ENCODE measurements around the gene SGMS1.
"Not testable (repeated sequence)": the region's sequence is repeated elsewhere in the genome, so short reads cannot be mapped to it uniquely, and the experiment has no call there.

SGMS1 gene

DNA sequence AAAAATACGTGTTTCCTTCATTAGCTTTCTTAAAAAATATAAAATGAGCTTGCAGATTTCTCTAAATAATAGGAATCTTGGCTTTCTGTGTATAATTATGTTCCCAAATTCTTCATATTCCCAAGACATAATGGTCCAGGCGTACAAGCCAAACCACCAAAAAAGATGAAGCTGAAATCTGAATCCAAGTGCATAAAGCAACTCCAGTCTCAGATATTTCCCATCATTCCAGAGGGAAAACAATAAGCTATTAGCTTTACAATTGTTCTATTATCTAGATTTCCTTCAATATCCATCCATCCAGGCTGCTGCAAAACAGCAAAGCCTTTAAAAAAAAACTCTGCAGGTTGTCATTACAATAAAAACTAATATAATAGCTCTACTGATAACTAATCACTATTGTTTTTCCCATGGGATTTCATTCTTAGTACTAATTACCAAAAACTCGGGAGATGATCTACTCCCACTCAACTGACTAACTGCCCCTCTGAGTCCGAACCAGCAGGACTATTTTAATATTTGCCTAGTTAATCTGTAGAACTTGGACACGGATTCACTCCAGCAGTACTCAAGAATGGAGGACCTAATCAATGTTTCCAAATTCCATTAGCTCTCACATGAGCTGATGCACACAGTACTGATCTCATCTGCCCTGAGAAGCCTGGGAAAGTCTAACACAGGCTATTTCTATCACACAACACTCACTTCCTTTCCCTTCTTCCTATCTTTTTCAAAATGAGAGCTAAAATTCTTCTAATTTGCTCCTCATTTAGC, 263.5 kb downstream of the SGMS1 start:
- TF ChIP-seq Cebpa-rat (IDR thresholded peaks at IDR 0.05), result no peak
- peaks cover 0 to 14% (median under 1%) of the 10 kb centered on the region in 11 experiments; a peak in 6 of 22 replicates for H3K36me3 ChIP-seq
- peak overlapping the region in 2 of 11 experiments; percentile 4 to 14; a peak in 2 of 22 replicates for H3K4me2 ChIP-seq
- peaks cover 0 to 83% (median 0%) of the 10 kb centered on the region in 11 experiments; a peak in 5 of 22 replicates for H4K20me1 ChIP-seq
- H3K9ac ChIP-seq, result no peak overlapping the region
- peaks cover 25 to 36% (median 26%) of the 10 kb centered on the region in 10 experiments for H3K4me1 ChIP-seq
- no peak overlapping the region for H3K27ac ChIP-seq
- H3K4me3 ChIP-seq, result no peak overlapping the region
- H3K9me3 ChIP-seq (replicated peaks in 1 of 11), result peaks cover 7 to 34% (median 20%) of the 10 kb centered on the region in 11 experiments
- H3K27me3 ChIP-seq, result no peaks in the 10 kb centered on the region

DNA sequence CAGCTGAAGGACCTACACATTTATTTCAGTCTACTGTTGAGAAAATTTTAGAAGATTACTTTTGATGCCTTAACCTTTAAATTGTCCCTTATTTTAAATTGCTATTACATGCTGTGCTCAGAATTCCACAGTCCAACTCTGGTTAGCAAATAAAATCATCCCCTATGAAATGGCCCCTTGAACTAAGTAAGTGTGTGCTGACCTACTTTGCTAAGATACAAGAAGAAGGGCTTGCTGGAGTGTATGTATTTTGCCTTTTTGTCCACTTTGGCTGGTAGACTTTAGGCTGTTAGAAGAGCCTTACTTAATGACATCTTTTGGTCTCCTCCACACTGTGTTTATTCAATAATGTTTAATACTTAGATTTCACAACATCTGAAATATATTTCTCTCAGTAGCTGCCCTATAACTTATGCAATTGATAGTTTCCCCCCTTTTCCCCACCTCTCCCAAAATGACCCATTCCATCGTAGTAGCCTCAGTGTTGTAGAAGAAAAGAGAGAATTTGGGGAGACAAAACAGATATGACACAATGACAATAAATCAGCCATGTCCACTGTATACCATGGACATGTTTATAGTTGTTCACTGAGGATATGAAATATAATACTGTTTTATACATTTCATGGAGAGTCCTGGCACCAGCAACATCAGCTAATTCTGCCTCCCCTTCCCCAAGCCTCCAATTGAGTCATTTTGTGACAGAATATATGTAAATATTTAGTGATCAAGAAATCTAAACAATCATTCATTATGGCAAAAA, 264.6 kb downstream of the SGMS1 start:
- H3K4me1 ChIP-seq, result peaks cover 25 to 36% (median 26%) of the 10 kb centered on the region in 10 experiments
- TF ChIP-seq Cebpa-rat (IDR thresholded peaks at IDR 0.05), result no peak
- no peak overlapping the region for H3K9ac ChIP-seq
- no peak overlapping the region for H3K4me2 ChIP-seq
- H4K20me1 ChIP-seq, result peaks cover 0 to 71% (median 0%) of the 10 kb centered on the region in 11 experiments; a peak in 5 of 22 replicates
- no peaks in the 10 kb centered on the region for H3K27me3 ChIP-seq
- H3K9me3 ChIP-seq (replicated peaks in 1 of 11), result peaks cover 9 to 38% (median 24%) of the 10 kb centered on the region in 11 experiments
- H3K4me3 ChIP-seq, result no peak overlapping the region
- H3K36me3 ChIP-seq, result peaks cover 0 to 14% (median 0%) of the 10 kb centered on the region in 11 experiments; a peak in 5 of 22 replicates
- no peak overlapping the region for H3K27ac ChIP-seq

DNA sequence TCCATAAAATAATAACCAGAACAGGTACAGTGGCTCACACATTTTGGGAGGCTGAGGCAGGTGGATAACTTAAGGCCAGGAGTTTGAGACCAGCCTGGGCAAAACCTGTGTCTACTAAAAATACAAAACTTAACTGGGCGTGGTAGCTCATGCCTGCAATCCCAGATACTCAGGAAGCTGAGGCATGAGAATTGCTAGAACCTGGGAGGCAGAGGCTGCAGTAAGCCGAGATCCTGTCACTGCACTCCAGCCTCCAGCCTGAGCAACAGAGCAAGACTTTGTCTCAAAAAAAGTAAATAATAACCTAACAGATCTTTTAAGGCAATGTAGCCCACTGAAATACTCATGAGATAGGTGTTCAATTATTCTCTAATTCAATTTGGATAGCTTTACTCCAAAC, 265.3 kb downstream of the SGMS1 start:
- Histone ChIP-seq H3K4me1 (peaks cover 22 to 33% (median 24%) of the 10 kb centered on the region in 10 experiments), H3K36me3 (peaks cover 0 to 14% (median 0%) of the 10 kb centered on the region in 11 experiments; a peak in 5 of 22 replicates), H3K4me3 (no peak overlapping the region), H3K27me3 (no peaks in the 10 kb centered on the region), H4K20me1 (peaks cover 0 to 64% (median 0%) of the 10 kb centered on the region in 11 experiments; a peak in 5 of 22 replicates), H3K4me2 (no peak overlapping the region), H3K9me3 (replicated peaks in 1 of 11) (peaks cover 9 to 40% (median 24%) of the 10 kb centered on the region in 11 experiments), H3K27ac (no peak overlapping the region), H3K9ac (no peak overlapping the region)
- TF ChIP-seq Cebpa-rat (IDR thresholded peaks at IDR 0.05), result no peak

DNA sequence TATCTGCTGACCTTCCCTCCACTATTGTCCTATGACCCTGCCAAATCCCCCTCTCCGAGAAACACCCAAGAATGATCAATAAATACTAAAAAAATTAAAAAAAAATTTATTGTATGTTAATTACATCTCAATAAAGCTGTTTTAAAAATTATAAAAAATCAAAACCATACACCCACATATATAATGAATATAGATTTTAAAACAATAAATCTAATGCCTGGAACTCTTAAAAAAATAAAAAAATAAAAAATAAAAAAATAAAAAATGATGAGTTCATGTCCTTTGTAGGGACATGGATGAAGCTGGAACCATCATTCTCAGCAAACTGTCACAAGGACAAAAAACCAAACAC, 267.3 kb downstream of the SGMS1 start:
- H3K9ac ChIP-seq, H3K27ac ChIP-seq, H3K4me2 ChIP-seq, H3K27me3 ChIP-seq, H3K4me3 ChIP-seq: not testable (repeated sequence)
- Histone ChIP-seq H3K9me3 (replicated peaks in 1 of 11) (peaks cover 18 to 36% (median 27%) of the 10 kb centered on the region in 11 experiments), H4K20me1 (peaks cover 0 to 56% (median 0%) of the 10 kb centered on the region in 11 experiments; a peak in 5 of 22 replicates), H3K4me1 (peaks cover 3 to 14% (median 5%) of the 10 kb centered on the region in 10 experiments; a peak in 16 of 20 replicates), H3K36me3 (peaks cover 0 to 21% (median 6%) of the 10 kb centered on the region in 11 experiments; a peak in 8 of 22 replicates)

DNA sequence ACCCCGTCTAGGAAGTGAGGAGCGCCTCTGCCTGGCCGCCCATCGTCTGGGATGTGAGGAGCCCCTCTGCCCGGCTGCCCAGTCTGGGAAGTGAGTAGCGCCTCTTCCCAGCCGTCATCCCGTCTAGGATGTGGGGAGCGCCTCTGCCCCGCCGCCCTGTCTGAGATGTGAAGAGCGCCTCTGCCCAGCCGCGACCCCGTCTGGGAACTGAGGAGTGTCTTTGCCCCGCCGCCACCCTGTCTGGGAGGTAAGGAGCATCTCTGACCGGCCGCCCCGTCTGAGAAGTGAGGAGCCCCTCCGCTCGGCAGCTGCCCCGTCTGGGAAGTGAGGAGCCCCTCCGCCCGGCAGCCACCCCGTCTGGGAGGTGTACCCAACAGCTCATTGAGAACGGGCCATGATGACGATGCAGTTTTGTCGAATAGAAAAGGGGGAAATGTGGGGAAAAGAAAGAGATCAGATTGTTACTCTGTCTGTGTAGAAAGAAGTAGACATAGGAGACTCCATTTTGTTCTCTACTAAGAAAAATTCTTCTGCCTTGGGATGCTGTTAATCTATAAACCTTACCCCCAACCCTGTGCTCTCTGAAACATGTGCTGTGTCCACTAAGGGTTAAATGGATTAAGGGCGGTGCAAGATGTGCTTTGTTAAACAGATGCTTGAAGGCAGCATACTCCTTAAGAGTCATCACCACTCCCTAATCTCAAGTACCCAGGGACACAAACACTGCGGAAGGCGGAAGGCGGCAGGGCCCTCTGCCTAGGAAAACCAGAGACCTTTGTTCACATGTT, 267.9 kb downstream of the SGMS1 start:
- H3K4me2 ChIP-seq, H3K4me3 ChIP-seq, H3K4me1 ChIP-seq, H3K9ac ChIP-seq, H3K27me3 ChIP-seq, H3K27ac ChIP-seq: not testable (repeated sequence)
- Histone ChIP-seq H3K9me3 (replicated peaks in 1 of 11) (peaks cover 24 to 36% (median 29%) of the 10 kb centered on the region in 11 experiments), H4K20me1 (peaks cover 0 to 53% (median 0%) of the 10 kb centered on the region in 11 experiments; a peak in 5 of 22 replicates), H3K36me3 (peaks cover 0 to 26% (median 9%) of the 10 kb centered on the region in 11 experiments; a peak in 11 of 22 replicates)

DNA sequence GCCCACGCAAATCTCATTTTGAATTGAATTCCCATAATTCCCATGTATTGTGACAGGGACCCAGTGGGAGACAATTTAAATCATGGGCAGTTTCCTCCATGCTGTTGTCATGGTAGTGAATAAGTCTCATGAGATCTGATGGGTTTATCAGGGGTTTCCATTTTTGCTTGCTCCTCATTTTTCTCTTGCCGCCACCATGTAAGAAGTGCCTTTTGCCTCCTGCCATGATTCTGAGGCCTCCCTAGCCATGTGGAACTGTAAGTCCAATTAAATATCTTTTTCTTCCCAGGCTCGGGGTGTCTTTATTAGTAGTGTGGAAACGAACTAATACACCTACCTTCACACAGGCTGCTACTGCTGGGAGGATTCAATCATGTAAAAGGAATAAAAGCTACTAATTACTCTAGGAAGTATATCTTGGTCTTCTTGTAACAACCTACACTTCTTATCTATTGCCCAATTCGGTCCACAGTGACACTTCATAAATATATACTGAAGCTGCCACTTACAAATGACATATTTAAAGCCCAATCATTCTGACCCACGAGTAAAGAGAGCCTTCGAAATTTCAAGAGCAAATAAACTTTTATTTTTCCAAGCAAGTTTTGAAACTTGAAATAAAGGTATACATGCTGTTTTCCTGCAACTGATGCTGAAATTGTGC, 272.1 kb downstream of the SGMS1 start:
- Histone ChIP-seq H4K20me1 (peaks cover 0 to 48% (median 0%) of the 10 kb centered on the region in 11 experiments; a peak in 5 of 22 replicates), H3K4me1 (peaks cover 14 to 17% (median 16%) of the 10 kb centered on the region in 10 experiments), H3K27ac (no peak overlapping the region), H3K4me3 (no peak overlapping the region), H3K36me3 (peaks cover 0 to 48% (median 25%) of the 10 kb centered on the region in 11 experiments; a peak in 13 of 22 replicates), H3K4me2 (no peak overlapping the region), H3K9ac (no peak overlapping the region), H3K27me3 (no peaks in the 10 kb centered on the region), H3K9me3 (replicated peaks in 1 of 11) (peaks cover 47 to 60% (median 53%) of the 10 kb centered on the region in 11 experiments)
- TF ChIP-seq Cebpa-rat (IDR thresholded peaks at IDR 0.05), result no peak

DNA sequence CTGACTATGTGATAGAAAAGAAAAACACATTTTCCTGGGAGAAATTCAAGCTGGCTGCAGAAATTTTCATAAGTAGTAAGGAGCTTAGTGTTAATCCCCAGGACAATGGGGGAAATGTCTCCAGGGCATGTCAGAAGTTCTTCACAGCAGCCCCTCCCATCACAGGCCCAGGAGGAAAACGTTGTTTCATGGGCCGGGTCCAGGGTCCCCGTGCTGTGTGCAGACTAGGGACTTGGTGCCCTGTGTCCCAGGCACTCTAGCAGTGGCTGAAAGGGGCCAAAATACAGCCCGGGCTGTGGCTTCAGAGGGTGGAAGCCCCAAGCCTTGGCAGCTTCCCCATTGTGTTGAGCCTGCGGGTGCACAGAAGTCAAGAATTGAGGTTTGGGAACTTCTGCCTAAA, 273.4 kb downstream of the SGMS1 start:
- Histone ChIP-seq H3K9me3 (replicated peaks in 1 of 11) (peaks cover 41 to 55% (median 47%) of the 10 kb centered on the region in 11 experiments), H3K4me2 (no peak overlapping the region), H3K27me3 (no peaks in the 10 kb centered on the region), H3K4me1 (peaks cover 14 to 22% (median 18%) of the 10 kb centered on the region in 10 experiments), H3K27ac (no peak overlapping the region), H3K4me3 (no peak overlapping the region), H3K9ac (no peak overlapping the region), H4K20me1 (peaks cover 0 to 60% (median 0%) of the 10 kb centered on the region in 11 experiments; a peak in 5 of 22 replicates), H3K36me3 (peaks cover 0 to 41% (median 25%) of the 10 kb centered on the region in 11 experiments; a peak in 13 of 22 replicates)
- TF ChIP-seq Cebpa-rat (IDR thresholded peaks at IDR 0.05), result no peak

DNA sequence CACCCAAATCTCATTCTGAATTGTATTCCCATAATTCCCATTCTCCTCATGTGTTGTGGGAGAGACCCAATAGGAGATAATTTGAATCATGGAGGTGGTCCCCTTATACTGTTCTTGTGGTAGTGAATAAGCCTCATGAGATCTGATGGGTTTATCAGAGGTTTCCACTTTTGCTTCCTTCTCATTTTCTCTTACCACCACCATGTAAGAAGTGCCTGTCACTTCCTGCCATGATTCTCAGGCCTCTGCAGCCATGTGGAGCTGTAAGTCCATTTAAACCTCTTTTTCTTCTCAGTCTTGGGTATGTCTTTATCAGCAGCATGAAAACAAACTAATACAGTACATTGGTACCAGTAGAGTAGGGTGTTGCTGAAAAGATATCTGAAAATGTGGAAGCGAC, 274.2 kb downstream of the SGMS1 start:
- no peaks in the 10 kb centered on the region for H3K27me3 ChIP-seq
- H3K4me1 ChIP-seq, result peaks cover 14 to 22% (median 18%) of the 10 kb centered on the region in 10 experiments
- peaks cover 36 to 50% (median 45%) of the 10 kb centered on the region in 11 experiments for H3K9me3 ChIP-seq (replicated peaks in 1 of 11)
- no peak for TF ChIP-seq Cebpa-rat (IDR thresholded peaks at IDR 0.05)
- no peak overlapping the region for H3K27ac ChIP-seq
- H3K4me2 ChIP-seq, result no peak overlapping the region
- H4K20me1 ChIP-seq, result peaks cover 0 to 68% (median 0%) of the 10 kb centered on the region in 11 experiments; a peak in 5 of 22 replicates
- H3K9ac ChIP-seq, result no peak overlapping the region
- no peak overlapping the region for H3K4me3 ChIP-seq
- peaks cover 1 to 40% (median 24%) of the 10 kb centered on the region in 11 experiments; a peak in 14 of 22 replicates for H3K36me3 ChIP-seq

Measured in BLaER1 treated with 17β-estradiol and CSF1 and Interleukin-3, amounts not matched to agents 10 nM and 100 nM (cell line).